Ascending aorta (tissue), 2 donors: ENCODE data around the gene CRTC1. TPM values are rescaled to one million over a fixed set of nuclear protein-coding genes. Genes with fewer than 3 reads are reported as not detected.
"Not testable (repeated sequence)": the region's sequence is repeated elsewhere in the genome, so short reads cannot be mapped to it uniquely, and the experiment has no call there.

Experiments used
- DNase-seq, 2 donors: peaks; one replicate each; pipeline ENCODE4 v3.0.0-alpha.2; 2019; ENCODE audit warnings: low spot score in 2 of 2
- H3K27ac ChIP-seq, 2 donors: fragments of 200-600 bp; sonication (generic); one replicate each; pipeline ENCODE4 v1.5.1; 2016 to 2017; ENCODE audit warnings: mild to moderate bottlenecking in 1 of 2
- H3K27me3 ChIP-seq: fragments of 200-600 bp; sonication (generic); one replicate; pipeline ENCODE4 v1.5.1; 2017
- H3K36me3 ChIP-seq, 2 donors: fragments of 200-600 bp; sonication (generic); one replicate each; pipeline ENCODE4 v1.5.1; 2016
- H3K4me1 ChIP-seq, 2 donors: fragments of 200-600 bp; sonication (generic); one replicate each; pipeline ENCODE4 v1.5.1; 2016 to 2017; ENCODE audit warnings: mild to moderate bottlenecking in 1 of 2
- H3K4me3 ChIP-seq, 2 donors: fragments of 200-600 bp; sonication (generic); one replicate each; pipeline ENCODE4 v1.5.1; 2016 to 2017; ENCODE audit warnings: mild to moderate bottlenecking in 1 of 2
- H3K9me3 ChIP-seq, 2 donors: fragments of 200-600 bp; sonication (generic); one replicate each; pipeline ENCODE4 v1.5.1; 2016
- CTCF ChIP-seq, 3 experiments: fragments of 200-600 bp in 2 of 3; fragments of 450-650 bp in 1 of 3; sonication (generic) in 2 of 3; IDR thresholded peaks; one replicate each; pipeline ENCODE4 v1.5.1; 2016 to 2019; ENCODE audit warnings: antibody characterized with exemption in 3 of 3, mild to moderate bottlenecking in 1 of 3, moderate library complexity in 1 of 3
- intact Hi-C: fragments of 100-400 bp; cut with DNase I; formaldehyde crosslinking; loops from one replicate; pipeline ENCODE4 v1.15.1; 2023
- total RNA-seq: library from RNA; depleted of rRNA; stranded (reverse); fragments of >200 nt; gene quantifications from one replicate; pipeline ENCODE4 v1.1.0, GENCODE V29; 2016

Gene CRTC1
- total RNA-seq, 1 donor from 2014 or later = 10.0 TPM

- Histone ChIP-seq H3K27ac (no peak overlapping the region), H3K27me3 (no peaks in the 10 kb centered on the region), H3K36me3 (no peaks in the 10 kb centered on the region), H3K4me3 (no peak overlapping the region), H3K9me3 (no peaks in the 10 kb centered on the region), H3K4me1 (no peaks in the 10 kb centered on the region)
- no peak for DNase-seq
- intact Hi-C loops = no loop called here
- no peak for TF ChIP-seq CTCF (IDR thresholded peaks at IDR 0.05)
These were observed 40.4 kb downstream of the CRTC1 start for GRCh38 chr19:18723871-18724377.

GRCh38 chr19:18725841-18726770 lies 42.6 kb downstream of the CRTC1 start:
- intact Hi-C loops = no loop called here
- H3K36me3 ChIP-seq = no peaks in the 10 kb centered on the region
- DNase-seq = no peak
- no peaks in the 10 kb centered on the region for H3K9me3 ChIP-seq
- H3K27me3 ChIP-seq = no peaks in the 10 kb centered on the region
- H3K4me1 ChIP-seq = no peaks in the 10 kb centered on the region
- H3K4me3 ChIP-seq = no peak overlapping the region
- H3K27ac ChIP-seq = no peak overlapping the region
- no peak for TF ChIP-seq CTCF (IDR thresholded peaks at IDR 0.05)

GRCh38 chr19:18726846-18727245 lies 43.4 kb downstream of the CRTC1 start:
- H3K27me3 ChIP-seq = no peaks in the 10 kb centered on the region
- no peak overlapping the region for H3K4me3 ChIP-seq
- H3K27ac ChIP-seq = no peak overlapping the region
- TF ChIP-seq CTCF (IDR thresholded peaks at IDR 0.05) = no peak
- H3K9me3 ChIP-seq = no peaks in the 10 kb centered on the region
- intact Hi-C loops = no loop called here
- H3K4me1 ChIP-seq = no peaks in the 10 kb centered on the region
- H3K36me3 ChIP-seq = no peaks in the 10 kb centered on the region
- no peak for DNase-seq

GRCh38 chr19:18727602-18728001 lies 44.1 kb downstream of the CRTC1 start:
- H3K27ac ChIP-seq, intact Hi-C loops, H3K36me3 ChIP-seq: not testable (repeated sequence)

GRCh38 chr19:18729933-18730530 lies 46.6 kb downstream of the CRTC1 start:
- Histone ChIP-seq H3K36me3 (no peaks in the 10 kb centered on the region), H3K4me3 (no peak overlapping the region), H3K27me3 (no peaks in the 10 kb centered on the region), H3K4me1 (no peaks in the 10 kb centered on the region), H3K27ac (no peak overlapping the region), H3K9me3 (no peaks in the 10 kb centered on the region)
- no peak for DNase-seq
- no peak for TF ChIP-seq CTCF (IDR thresholded peaks at IDR 0.05)
- intact Hi-C loops = no loop called here

More at GRCh38 chr19:18727602-18728001, 44.1 kb downstream of the CRTC1 start:
- not testable (repeated sequence) for DNase-seq, H3K9me3 ChIP-seq, H3K4me1 ChIP-seq, H3K4me3 ChIP-seq, H3K27me3 ChIP-seq

- Histone ChIP-seq H3K27ac (no peak overlapping the region), H3K36me3 (no peaks in the 10 kb centered on the region), H3K9me3 (no peaks in the 10 kb centered on the region), H3K4me1 (no peaks in the 10 kb centered on the region), H3K4me3 (no peak overlapping the region), H3K27me3 (no peaks in the 10 kb centered on the region)
- no peak for DNase-seq
- TF ChIP-seq CTCF (IDR thresholded peaks at IDR 0.05) = no peak
- intact Hi-C loops = no loop called here
These were observed 47.5 kb downstream of the CRTC1 start for GRCh38 chr19:18730885-18731513.
